GM12874 (cell line): Measurements from ENCODE around the gene PTRH2.

ENCODE experiments used
- TF ChIP-seq, protein P1 (sequence below): IDR thresholded peaks from 2 replicates; pipeline ENCODE4 v1.5.1; 2011; ENCODE audit warnings: low read depth, mild to moderate bottlenecking, control low read depth, low read length, moderate library complexity; ENCODE audit not compliant: insufficient read depth

PTRH2 gene

DNA sequence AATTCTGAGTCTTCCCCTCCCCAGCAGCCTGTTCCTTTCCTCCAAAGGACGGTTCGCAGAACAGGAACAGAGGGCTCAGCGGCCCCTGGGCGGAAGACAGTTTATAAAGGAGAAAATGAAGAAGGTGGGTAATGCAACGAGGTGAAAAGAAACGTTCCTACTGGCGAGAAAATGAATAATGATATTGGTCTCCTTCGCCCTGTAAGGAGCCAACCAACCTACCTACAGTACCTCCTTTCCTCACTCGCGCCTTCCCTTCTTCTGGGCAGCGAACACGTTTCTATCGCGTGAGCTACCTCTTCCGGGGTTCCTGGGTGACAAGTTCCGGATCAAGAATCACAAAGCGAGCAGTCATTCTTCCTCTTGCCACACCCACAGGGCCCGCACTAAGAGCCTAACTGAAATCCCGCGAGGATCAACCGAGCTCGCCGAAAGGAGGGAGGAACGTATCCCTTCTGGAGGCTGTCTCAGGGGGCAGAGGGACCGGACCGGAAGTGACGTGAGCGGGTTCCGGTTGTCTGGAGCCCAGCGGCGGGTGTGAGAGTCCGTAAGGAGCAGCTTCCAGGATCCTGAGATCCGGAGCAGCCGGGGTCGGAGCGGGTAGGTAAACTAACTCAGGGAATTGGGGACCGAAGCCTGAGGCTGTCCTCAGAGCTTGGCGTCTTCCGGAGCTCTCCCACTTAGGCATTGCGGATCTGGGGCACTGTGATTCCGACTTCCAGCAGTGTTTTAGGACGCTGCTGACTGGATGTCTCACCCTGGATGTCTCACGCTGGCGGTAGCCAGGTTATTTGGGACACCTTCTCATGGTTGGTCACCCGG, at the start of gene PTRH2, which contains the start of gene VMP1:
PTRH2 (minus strand) TSS at position 282 of the 822 bp plus-strand sequence. CDS start 9,452 bp downstream, outside the sequence.
VMP1 (plus strand) TSS at position 506 of the 822 bp plus-strand sequence. CDS start 23,793 bp downstream, outside the sequence.
- TF ChIP-seq, protein P1, sequence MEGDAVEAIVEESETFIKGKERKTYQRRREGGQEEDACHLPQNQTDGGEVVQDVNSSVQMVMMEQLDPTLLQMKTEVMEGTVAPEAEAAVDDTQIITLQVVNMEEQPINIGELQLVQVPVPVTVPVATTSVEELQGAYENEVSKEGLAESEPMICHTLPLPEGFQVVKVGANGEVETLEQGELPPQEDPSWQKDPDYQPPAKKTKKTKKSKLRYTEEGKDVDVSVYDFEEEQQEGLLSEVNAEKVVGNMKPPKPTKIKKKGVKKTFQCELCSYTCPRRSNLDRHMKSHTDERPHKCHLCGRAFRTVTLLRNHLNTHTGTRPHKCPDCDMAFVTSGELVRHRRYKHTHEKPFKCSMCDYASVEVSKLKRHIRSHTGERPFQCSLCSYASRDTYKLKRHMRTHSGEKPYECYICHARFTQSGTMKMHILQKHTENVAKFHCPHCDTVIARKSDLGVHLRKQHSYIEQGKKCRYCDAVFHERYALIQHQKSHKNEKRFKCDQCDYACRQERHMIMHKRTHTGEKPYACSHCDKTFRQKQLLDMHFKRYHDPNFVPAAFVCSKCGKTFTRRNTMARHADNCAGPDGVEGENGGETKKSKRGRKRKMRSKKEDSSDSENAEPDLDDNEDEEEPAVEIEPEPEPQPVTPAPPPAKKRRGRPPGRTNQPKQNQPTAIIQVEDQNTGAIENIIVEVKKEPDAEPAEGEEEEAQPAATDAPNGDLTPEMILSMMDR: no peak

DNA sequence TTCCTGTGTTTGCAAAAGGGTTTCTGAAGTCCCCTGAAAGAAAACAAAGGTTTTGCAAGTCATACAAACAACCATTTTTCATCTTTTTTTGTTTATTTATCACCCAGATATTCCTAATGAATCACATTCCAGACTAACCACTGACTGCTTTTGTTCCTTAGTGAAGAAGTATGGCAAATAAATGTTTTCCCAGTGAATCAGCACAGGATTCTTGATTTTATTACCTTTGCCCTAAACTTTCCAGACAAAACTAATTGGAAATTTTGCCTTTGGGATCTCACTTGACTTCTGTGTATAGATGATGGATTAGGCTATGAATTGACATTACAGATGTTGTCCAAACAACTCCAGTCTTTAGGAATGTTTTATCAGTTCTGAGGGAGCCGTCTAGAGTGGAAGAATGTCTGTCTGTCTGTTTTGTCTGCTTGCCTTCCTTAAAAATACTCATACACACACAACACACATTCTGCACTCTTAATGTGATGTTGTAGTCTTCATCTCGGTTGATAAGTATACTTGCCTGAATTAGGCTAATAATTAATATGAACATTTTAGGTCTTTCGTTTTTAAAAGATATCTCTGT, 49.1 kb upstream of the PTRH2 start:
- TF ChIP-seq, protein P1: no peak

DNA sequence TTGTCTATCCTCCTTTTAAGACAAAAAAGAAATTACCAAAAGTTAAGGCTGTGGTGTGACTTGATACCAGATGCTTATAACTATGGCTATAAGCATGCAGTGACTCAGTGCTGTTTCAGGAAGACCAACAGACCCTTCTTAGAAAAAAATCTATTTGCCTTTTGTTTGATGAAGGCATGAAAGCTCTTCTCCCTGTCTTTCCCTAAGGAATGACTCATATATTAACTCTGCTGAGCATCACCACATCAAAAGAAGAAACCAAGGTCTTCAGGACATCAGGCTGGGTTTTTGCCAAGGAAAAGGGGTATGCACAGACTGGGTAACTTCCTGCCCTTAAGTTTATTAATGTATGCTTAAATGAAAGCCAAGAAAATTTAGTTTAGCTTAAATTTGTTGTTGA, 47.3 kb upstream of the PTRH2 start:
- TF ChIP-seq, protein P1: no peak

DNA sequence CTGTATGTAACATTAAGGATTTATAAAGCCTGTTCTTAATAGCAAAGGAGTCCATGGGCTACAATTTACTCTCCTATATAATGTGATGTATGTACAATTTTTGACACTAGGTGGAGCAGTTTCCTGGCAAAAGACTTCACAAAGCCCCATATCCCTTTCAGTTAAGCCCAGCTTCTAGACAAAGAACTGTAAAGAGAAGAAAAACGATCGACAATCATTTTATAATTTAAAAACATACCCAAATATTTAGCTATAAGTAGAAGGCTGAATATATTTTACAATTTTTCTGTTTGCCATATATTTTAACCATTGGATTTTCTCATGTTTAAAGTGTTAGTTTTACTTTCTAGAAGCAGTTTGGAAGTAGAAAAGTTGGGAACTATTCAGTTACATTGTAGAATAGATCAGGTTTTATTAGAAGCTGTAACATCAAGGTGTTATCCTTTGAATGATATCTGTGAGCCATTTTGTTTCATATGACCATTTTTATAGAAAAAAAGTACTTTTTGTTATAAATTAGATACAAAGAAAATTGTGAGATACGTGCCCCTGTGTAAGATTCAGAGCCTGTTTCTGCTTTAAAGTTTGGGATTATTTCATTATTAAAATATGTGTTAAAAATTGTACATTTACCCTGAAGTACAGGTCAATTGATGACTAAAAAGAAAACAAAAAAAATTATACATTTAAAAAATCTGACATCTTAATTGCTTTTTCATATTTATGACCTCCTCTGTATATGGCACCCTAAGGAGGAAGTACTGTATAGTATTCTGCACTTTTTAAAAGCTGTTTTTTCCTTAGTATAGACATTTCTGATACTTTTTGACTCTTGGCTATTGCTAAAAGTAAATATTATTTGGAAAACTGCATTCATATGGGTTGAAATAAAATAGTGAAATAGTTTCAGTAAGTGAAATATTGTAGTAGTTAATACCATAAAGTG, 46.6 kb upstream of the PTRH2 start:
- TF ChIP-seq, protein P1: peak; percentile 37; the same call in 1 of the 2 replicates

GRCh38 chr17:59752922-59753321, 45.7 kb upstream of the PTRH2 start:
- TF ChIP-seq, protein P1: no peak

DNA sequence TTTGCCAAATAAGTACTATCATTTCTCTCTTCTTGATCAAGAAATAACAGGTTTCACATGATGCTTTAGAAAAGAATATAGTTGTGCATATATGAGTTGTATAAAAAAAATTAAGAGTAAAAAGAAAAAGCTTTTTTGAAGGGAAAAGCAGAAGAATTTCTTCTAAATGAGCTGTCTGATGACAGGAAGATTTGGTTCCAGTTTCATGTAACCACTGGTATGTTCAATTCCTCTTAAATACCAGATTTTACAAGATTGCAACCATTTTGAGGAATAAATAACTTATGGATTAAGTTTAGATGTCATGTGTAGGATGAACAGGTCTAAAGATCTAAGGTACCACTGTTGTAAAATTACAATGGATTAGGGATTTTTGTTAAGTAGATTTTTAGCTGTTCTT, 45.2 kb upstream of the PTRH2 start:
- TF ChIP-seq, protein P1: no peak

- TF ChIP-seq, protein P1: no peak
Measured at GRCh38 chr17:59751955-59752413, 44.8 kb upstream of the PTRH2 start.
